ENCODE results near the gene PRDX5. TPM values are rescaled to one million over a fixed set of nuclear protein-coding genes. Genes with fewer than 3 reads are reported as not detected.

The PRDX5 gene
- total RNA-seq, 1 experiment from 2014 or later: 228 TPM

GRCh38 chr11:64349404-64349803, 31.5 kb downstream of the PRDX5 start:
- Histone ChIP-seq H4K5ac (ENCODE audit: insufficient read length, low read depth, low read length) (no peak overlapping the region), H3K79me1 (ENCODE audit: insufficient read depth, low read depth, low read length, poor library complexity, severe bottlenecking) (no peaks in the 10 kb centered on the region), H2AFZ (ENCODE audit: low read length) (no peak overlapping the region), H2BK5ac (ENCODE audit: insufficient read length, low read length) (no peak overlapping the region), H4K20me1 (ENCODE audit: control insufficient read depth, insufficient read depth, insufficient read length) (no peaks in the 10 kb centered on the region), H3K56ac (ENCODE audit: insufficient read length, low read depth, low read length) (no peak overlapping the region), H3K4ac (ENCODE audit: low read depth, low read length) (no peak overlapping the region), H2BK12ac (ENCODE audit: insufficient read length, low read depth, low read length) (no peak overlapping the region), H3K9me3 (ENCODE audit: control insufficient read depth, low read depth, low read length) (no peaks in the 10 kb centered on the region), H3K9ac (ENCODE audit: extremely low read depth, insufficient read length, low read length) (no peak overlapping the region), H2AK5ac (ENCODE audit: insufficient read length, low read length) (no peak overlapping the region), H2BK15ac (ENCODE audit: low read depth, low read length) (no peak overlapping the region), H4K91ac (ENCODE audit: insufficient read length, low read depth, low read length) (no peak overlapping the region), H3K14ac (ENCODE audit: insufficient read depth, low read length) (no peak overlapping the region), H3K4me1 (ENCODE audit: insufficient read depth, low read length) (peaks cover 2% of the 10 kb centered on the region; the same call in 1 of the 2 replicates), H3K18ac (ENCODE audit: insufficient read length, low read depth, low read length) (no peak overlapping the region), H2BK20ac (ENCODE audit: low read depth, low read length, poor library complexity, severe bottlenecking) (no peak overlapping the region), H3K27ac (ENCODE audit: insufficient read length, low read depth, low read length) (no peak overlapping the region), H4K8ac (replicated peaks; ENCODE audit: insufficient read length, low read depth, low read length) (no peak overlapping the region), H3K79me2 (ENCODE audit: insufficient read depth, low read length) (no peaks in the 10 kb centered on the region), H3T11ph (ENCODE audit: low read length) (no peak overlapping the region), H3K23me2 (ENCODE audit: insufficient read length, low read depth, low read length, poor library complexity, severe bottlenecking) (no peaks in the 10 kb centered on the region), H3K27me3 (ENCODE audit: insufficient read depth, low read length) (no peaks in the 10 kb centered on the region), H3K23ac (ENCODE audit: insufficient read length, low read depth, low read length) (no peak overlapping the region), H3K4me2 (ENCODE audit: insufficient read depth, insufficient read length, low read length) (no peak overlapping the region), H2BK120ac (ENCODE audit: low read depth, low read length, poor library complexity, severe bottlenecking) (no peak overlapping the region)
- DNase-seq: no peak
- H3K27me3 Mint-ChIP-seq (ENCODE audit: low read depth): peaks cover 1% of the 10 kb centered on the region; the same call in 1 of the 2 replicates
- peaks cover 0 to 2% (median 0%) of the 10 kb centered on the region in 3 experiments; a peak in 1 of 7 replicates for H3K36me3 Mint-ChIP-seq (ENCODE audit: insufficient read depth in 1 of 3, low read depth in 3 of 3)
- TF ChIP-seq, protein P1, sequence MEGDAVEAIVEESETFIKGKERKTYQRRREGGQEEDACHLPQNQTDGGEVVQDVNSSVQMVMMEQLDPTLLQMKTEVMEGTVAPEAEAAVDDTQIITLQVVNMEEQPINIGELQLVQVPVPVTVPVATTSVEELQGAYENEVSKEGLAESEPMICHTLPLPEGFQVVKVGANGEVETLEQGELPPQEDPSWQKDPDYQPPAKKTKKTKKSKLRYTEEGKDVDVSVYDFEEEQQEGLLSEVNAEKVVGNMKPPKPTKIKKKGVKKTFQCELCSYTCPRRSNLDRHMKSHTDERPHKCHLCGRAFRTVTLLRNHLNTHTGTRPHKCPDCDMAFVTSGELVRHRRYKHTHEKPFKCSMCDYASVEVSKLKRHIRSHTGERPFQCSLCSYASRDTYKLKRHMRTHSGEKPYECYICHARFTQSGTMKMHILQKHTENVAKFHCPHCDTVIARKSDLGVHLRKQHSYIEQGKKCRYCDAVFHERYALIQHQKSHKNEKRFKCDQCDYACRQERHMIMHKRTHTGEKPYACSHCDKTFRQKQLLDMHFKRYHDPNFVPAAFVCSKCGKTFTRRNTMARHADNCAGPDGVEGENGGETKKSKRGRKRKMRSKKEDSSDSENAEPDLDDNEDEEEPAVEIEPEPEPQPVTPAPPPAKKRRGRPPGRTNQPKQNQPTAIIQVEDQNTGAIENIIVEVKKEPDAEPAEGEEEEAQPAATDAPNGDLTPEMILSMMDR (conservative IDR thresholded peaks at IDR 0.05): no peak
- H3K9me3 Mint-ChIP-seq: no peaks in the 10 kb centered on the region
- H3K4me3 Mint-ChIP-seq: no peak overlapping the region
- H3K27ac Mint-ChIP-seq: peak overlapping the region in 1 of 3 experiments; percentile 67; a peak in 1 of 7 replicates
- H3K4me1 Mint-ChIP-seq: peaks cover 2 to 11% of the 10 kb centered on the region in 2 experiments; a peak in 3 of 4 replicates
- no CpG with 5 or more reads among the region's 11 CpGs for WGBS (ENCODE audit: extremely low coverage, insufficient read length, low lambda C conversion rate)
